GM23248 (cell line): Measurements from ENCODE around the gene PPP1R16B. TPM values are rescaled to one million over a fixed set of nuclear protein-coding genes. Genes with fewer than 3 reads are reported as not detected.

Experiments used
- DNase-seq: peaks from one replicate; pipeline ENCODE4 v3.0.0-alpha.2; 2015
- H2AFZ ChIP-seq: fragments of 200-600 bp; sonication (generic); 2 replicates; pipeline ENCODE4 v1.6.1; 2016; ENCODE audit warnings: antibody characterized with exemption
- H3F3A ChIP-seq: fragments of 200-600 bp; sonication (generic); 2 replicates; pipeline ENCODE4 v1.6.1; 2016; ENCODE audit warnings: mild to moderate bottlenecking, antibody characterized with exemption, mixed run types; ENCODE audit not compliant: insufficient read depth
- H3K27ac ChIP-seq: fragments of 200-600 bp; sonication (generic); 2 replicates; pipeline ENCODE4 v1.5.1; 2016; ENCODE audit warnings: mild to moderate bottlenecking
- H3K27me3 ChIP-seq: fragments of 200-600 bp; sonication (generic); replicated peaks from 2 replicates; pipeline ENCODE4 v1.6.1; 2016; ENCODE audit warnings: mild to moderate bottlenecking; ENCODE audit not compliant: insufficient read depth
- H3K36me3 ChIP-seq: fragments of 200-600 bp; sonication (generic); 2 replicates; pipeline ENCODE4 v1.6.1; 2016; ENCODE audit warnings: low read depth, mild to moderate bottlenecking
- H3K4me1 ChIP-seq: fragments of 200-600 bp; sonication (generic); 2 replicates; pipeline ENCODE4 v1.6.1; 2016; ENCODE audit warnings: mild to moderate bottlenecking; ENCODE audit not compliant: insufficient read depth
- H3K4me2 ChIP-seq: fragments of 200-600 bp; sonication (generic); one replicate; pipeline ENCODE4 v1.6.1; 2016; ENCODE audit warnings: mild to moderate bottlenecking; ENCODE audit not compliant: unreplicated experiment
- H3K4me3 ChIP-seq: fragments of 200-600 bp; sonication (generic); 2 replicates; pipeline ENCODE4 v1.5.1; 2016; ENCODE audit warnings: mild to moderate bottlenecking
- H3K79me2 ChIP-seq: fragments of 200-600 bp; sonication (generic); 2 replicates; pipeline ENCODE4 v1.6.1; 2016; ENCODE audit warnings: mild to moderate bottlenecking; ENCODE audit not compliant: insufficient read depth
- H3K9ac ChIP-seq: fragments of 200-600 bp; sonication (generic); 2 replicates; pipeline ENCODE4 v1.6.1; 2016; ENCODE audit warnings: mild to moderate bottlenecking
- H3K9me2 ChIP-seq: fragments of 200-600 bp; sonication (generic); 2 replicates; pipeline ENCODE4 v1.6.1; 2016; ENCODE audit warnings: mixed run types, mild to moderate bottlenecking, moderate library complexity; ENCODE audit not compliant: insufficient read depth
- H3K9me3 ChIP-seq: fragments of 200-600 bp; sonication (generic); one replicate; pipeline ENCODE4 v1.6.1; 2017; ENCODE audit warnings: low read depth
- H4K20me1 ChIP-seq: fragments of 200-600 bp; sonication (generic); 2 replicates; pipeline ENCODE4 v1.6.0; 2016; ENCODE audit not compliant: insufficient read depth
- EZH2 ChIP-seq: fragments of 200-600 bp; sonication (generic); IDR thresholded peaks from 2 replicates; pipeline ENCODE4 v1.6.1; 2018; ENCODE audit warnings: antibody characterized with exemption, mild to moderate bottlenecking; ENCODE audit not compliant: insufficient read depth, poor library complexity, severe bottlenecking
- EZH2phosphoT487 ChIP-seq: fragments of 200-600 bp; sonication (generic); IDR thresholded peaks from 2 replicates; pipeline ENCODE4 v1.6.1; 2018; ENCODE audit warnings: antibody characterized with exemption, moderate library complexity, mild to moderate bottlenecking, low read depth; ENCODE audit not compliant: insufficient read depth
- WGBS, 2 experiments: methylation state at CpG; one replicate each; pipeline ENCODE4 v1.1.6; 2015 to 2017; ENCODE audit warnings: low lambda C conversion rate in 2 of 2, low coverage in 1 of 2; ENCODE audit errors: missing lambda C conversion rate in 2 of 2; 5-methylcytosine and 5-hydroxymethylcytosine counted together
- in situ Hi-C: fragments of 300-500 bp; cut with MboI; formaldehyde crosslinking; loops from 2 replicates; pipeline ENCODE4 v1.15.0; 2020
- polyA plus RNA-seq: library from polyadenylated mRNA; unstranded; fragments of >200 nt; fragmentation: Nextera tagmentation; extraction: Ambion mirVana; gene quantifications from 2 replicates; pipeline ENCODE4 v1.2.1, GENCODE V29; 2016
- total RNA-seq: library from RNA; depleted of rRNA; stranded (reverse); fragments of >200 nt; shearing (Covaris generic); gene quantifications from 2 replicates; pipeline ENCODE4 v1.2.3, GENCODE V29; 2014

Gene PPP1R16B
- total and polyA plus RNA-seq, 2 experiments from 2014 or later = not detected

DNA sequence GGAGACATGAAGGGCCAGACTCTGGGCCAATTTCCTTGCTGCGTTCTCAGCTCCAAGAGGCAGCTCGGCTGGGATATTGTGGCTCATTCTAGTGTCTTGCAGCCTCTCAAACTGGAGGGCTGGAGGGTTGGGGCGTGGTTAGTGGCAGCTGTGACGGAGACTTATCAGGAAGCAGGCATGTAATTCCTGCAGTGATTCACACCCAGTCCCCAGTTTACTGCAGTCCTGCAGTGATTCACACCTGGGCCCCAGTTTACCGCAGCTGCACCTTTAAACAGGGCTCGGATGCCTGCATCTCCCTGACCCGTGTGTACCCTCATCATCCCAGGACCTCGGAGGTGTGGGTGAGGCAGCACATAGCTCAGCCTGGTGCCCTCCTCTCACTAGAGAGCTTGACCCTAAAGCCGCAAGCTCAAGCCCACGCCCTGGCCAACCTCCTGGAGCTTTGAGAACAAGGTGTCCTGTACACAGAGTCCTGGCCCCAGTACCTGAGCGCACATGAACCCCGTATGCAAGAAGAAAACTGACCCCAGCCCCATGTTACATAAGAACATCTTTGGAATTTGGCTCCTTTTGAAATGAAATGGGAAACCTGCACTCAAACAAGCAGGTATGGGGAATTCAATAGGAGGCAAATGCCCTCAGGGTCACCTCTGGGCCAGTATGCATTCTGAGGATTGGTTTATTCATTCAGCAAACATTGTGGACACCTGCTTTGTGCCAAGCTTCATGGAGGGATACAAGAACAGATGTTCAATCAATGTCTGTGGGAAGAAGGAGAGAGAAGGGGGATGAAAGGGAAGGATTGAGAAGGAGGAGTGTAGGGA lies 65.4 kb downstream of the PPP1R16B start:
- 15 to 18% methylated on average over 12 of the region's 12 CpGs for WGBS, 2 experiments
- Histone ChIP-seq H3K9me3 (no peaks in the 10 kb centered on the region), H3K27me3 (peaks cover 4% of the 10 kb centered on the region), H3K4me3 (no peak overlapping the region), H3K4me1 (no peaks in the 10 kb centered on the region), H4K20me1 (no peaks in the 10 kb centered on the region), H3K27ac (no peak overlapping the region), H3K9ac (no peak overlapping the region), H3K9me2 (no peaks in the 10 kb centered on the region), H3K79me2 (no peaks in the 10 kb centered on the region), H3F3A (no peaks in the 10 kb centered on the region), H2AFZ (no peak overlapping the region), H3K36me3 (no peaks in the 10 kb centered on the region), H3K4me2 (no peak overlapping the region)
- DNase-seq = peak; percentile 53
- TF ChIP-seq EZH2phosphoT487 (no peak), EZH2 (no peak)
- in situ Hi-C loops = no loop called here

DNA sequence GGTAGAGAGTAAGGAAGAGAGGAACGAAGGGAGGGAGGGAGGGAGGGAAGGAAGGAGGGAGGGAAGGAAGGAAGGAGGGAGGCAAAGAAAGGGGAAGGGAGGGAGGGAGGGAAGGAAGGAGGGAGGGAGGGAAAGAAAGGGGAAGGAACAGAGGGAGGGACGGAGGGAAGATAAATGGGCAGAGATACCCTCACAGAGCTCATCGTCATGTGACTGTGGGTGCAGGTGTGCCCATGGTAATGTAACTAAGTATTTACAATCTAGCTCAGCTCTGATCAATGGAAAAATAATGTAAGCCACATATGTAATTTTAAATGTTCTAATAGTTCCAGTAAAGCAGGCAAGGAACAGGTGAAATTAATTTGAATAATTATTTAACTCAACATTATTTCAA lies 66.1 kb downstream of the PPP1R16B start:
- no peak overlapping the region for H3K27ac ChIP-seq
- no peaks in the 10 kb centered on the region for H3K9me2 ChIP-seq
- no peaks in the 10 kb centered on the region for H3K4me1 ChIP-seq
- DNase-seq = no peak
- in situ Hi-C loops = no loop called here
- no peaks in the 10 kb centered on the region for H4K20me1 ChIP-seq
- H3K4me3 ChIP-seq = no peak overlapping the region
- H3K4me2 ChIP-seq = no peak overlapping the region
- H3K9me3 ChIP-seq = no peaks in the 10 kb centered on the region
- TF ChIP-seq EZH2 (no peak), EZH2phosphoT487 (no peak)
- no peak overlapping the region for H3K9ac ChIP-seq
- WGBS, 2 experiments = 44 to 60% methylated on average over 3 of the region's 3 CpGs
- H3F3A ChIP-seq = no peaks in the 10 kb centered on the region
- H3K27me3 ChIP-seq = peaks cover 10% of the 10 kb centered on the region
- H3K79me2 ChIP-seq = no peaks in the 10 kb centered on the region
- H3K36me3 ChIP-seq = no peaks in the 10 kb centered on the region
- no peak overlapping the region for H2AFZ ChIP-seq

DNA sequence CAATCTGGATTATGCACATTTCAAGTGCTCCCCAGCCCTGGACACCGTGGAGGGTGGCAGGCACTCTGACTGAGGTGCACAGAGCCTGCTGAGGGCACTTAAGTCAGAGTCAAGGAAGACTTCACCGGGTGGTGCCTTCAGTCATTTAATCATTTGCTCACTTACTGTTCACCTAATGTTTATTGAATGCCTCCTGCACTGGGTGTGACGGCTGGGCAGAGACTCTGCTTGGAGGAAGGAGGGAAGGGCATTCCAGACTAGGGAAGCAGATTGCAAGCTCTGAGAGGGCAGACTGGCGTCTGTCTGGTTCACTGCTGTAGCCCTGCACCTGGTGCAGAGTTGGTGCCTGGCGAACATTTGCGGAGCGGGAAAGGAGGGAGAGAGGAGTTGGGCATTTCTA lies 66.5 kb downstream of the PPP1R16B start:
- Histone ChIP-seq H3F3A (no peaks in the 10 kb centered on the region), H3K9ac (no peak overlapping the region), H3K4me3 (no peak overlapping the region), H3K36me3 (no peaks in the 10 kb centered on the region), H3K27ac (no peak overlapping the region), H3K27me3 (peaks cover 13% of the 10 kb centered on the region), H3K9me2 (no peaks in the 10 kb centered on the region), H4K20me1 (no peaks in the 10 kb centered on the region), H3K4me1 (no peaks in the 10 kb centered on the region), H3K79me2 (no peaks in the 10 kb centered on the region), H3K9me3 (no peaks in the 10 kb centered on the region), H2AFZ (no peak overlapping the region), H3K4me2 (no peak overlapping the region)
- no peak for DNase-seq
- 45 to 53% methylated on average over 7 of the region's 7 CpGs for WGBS, 2 experiments
- TF ChIP-seq EZH2phosphoT487 = no peak
- TF ChIP-seq EZH2 = no peak
- in situ Hi-C loops = no loop called here

DNA sequence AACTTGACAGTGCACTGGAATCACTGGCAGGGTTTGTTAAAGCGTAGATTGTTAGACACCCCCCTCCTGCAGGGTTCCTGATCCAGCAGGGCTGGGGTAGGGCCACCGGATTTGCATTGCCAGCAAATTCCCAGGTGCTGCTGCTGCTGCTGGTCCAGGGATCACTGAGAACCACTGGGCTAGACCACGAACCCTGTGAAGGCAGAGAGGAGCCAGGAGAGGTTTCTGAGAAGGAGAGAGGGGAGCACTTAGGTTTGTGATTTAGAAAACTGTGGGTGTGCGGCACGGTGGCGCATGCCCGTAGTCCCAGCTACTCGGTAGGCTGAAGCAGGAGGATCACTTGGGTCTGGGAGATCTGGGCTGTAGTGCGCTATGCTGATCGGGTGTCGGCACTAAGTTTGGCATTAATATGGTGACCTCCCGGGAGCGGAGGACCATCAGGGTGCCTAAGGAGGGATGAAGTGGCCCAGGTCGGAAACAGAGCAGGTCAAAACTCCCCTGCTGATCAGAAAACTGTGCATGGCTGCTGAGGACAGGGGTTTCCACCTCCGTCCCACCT lies 67.1 kb downstream of the PPP1R16B start:
- TF ChIP-seq EZH2phosphoT487 = no peak
- TF ChIP-seq EZH2 = no peak
- no peaks in the 10 kb centered on the region for H3K79me2 ChIP-seq
- H3K9me2 ChIP-seq = no peaks in the 10 kb centered on the region
- 64 to 69% methylated on average over 15 of the region's 15 CpGs for WGBS, 2 experiments
- H3K27me3 ChIP-seq = peaks cover 13% of the 10 kb centered on the region
- in situ Hi-C loops = no loop called here
- H3K27ac ChIP-seq = no peak overlapping the region
- H3K36me3 ChIP-seq = no peaks in the 10 kb centered on the region
- H3K9ac ChIP-seq = no peak overlapping the region
- H3K4me1 ChIP-seq = no peaks in the 10 kb centered on the region
- H3K9me3 ChIP-seq = no peaks in the 10 kb centered on the region
- no peak overlapping the region for H3K4me3 ChIP-seq
- no peaks in the 10 kb centered on the region for H4K20me1 ChIP-seq
- DNase-seq = no peak
- no peak overlapping the region for H3K4me2 ChIP-seq
- no peak overlapping the region for H2AFZ ChIP-seq
- no peaks in the 10 kb centered on the region for H3F3A ChIP-seq
